GM08714 (cell line): ENCODE data around the gene ERC1.

Experiments used
- H3K4me3 ChIP-seq: fragments of 200-500 bp; sonication (Bioruptor generic); 2 replicates; pipeline ENCODE4 v1.5.1; 2014; ENCODE audit warnings: mild to moderate bottlenecking, low read length, inconsistent platforms
- ZNF274 ChIP-seq: IDR thresholded peaks from 2 replicates; pipeline ENCODE4 v1.6.1; 2012; ENCODE audit warnings: mild to moderate bottlenecking, low read depth, low read length

ERC1 gene

GRCh38 chr12:1256285-1256684 lies 265.3 kb downstream of the ERC1 start:
- TF ChIP-seq ZNF274, result no peak
- no peak overlapping the region for H3K4me3 ChIP-seq

- no peak overlapping the region for H3K4me3 ChIP-seq
- no peak for TF ChIP-seq ZNF274
Observed at GRCh38 chr12:1256991-1257390, 266.0 kb downstream of the ERC1 start.

GRCh38 chr12:1262011-1262410 lies 271.0 kb downstream of the ERC1 start:
- H3K4me3 ChIP-seq, result no peak overlapping the region
- no peak for TF ChIP-seq ZNF274

- no peak for TF ChIP-seq ZNF274
- no peak overlapping the region for H3K4me3 ChIP-seq
Observed at GRCh38 chr12:1267243-1267642, 276.2 kb downstream of the ERC1 start.

- no peak overlapping the region for H3K4me3 ChIP-seq
- TF ChIP-seq ZNF274, result no peak
Observed at GRCh38 chr12:1272142-1272541, 281.1 kb downstream of the ERC1 start.

- H3K4me3 ChIP-seq, result no peak overlapping the region
- no peak for TF ChIP-seq ZNF274
Observed at GRCh38 chr12:1273051-1273450, 282.0 kb downstream of the ERC1 start.

- H3K4me3 ChIP-seq, result no peak overlapping the region
- no peak for TF ChIP-seq ZNF274
Observed at GRCh38 chr12:1277905-1278304, 286.9 kb downstream of the ERC1 start.

- no peak overlapping the region for H3K4me3 ChIP-seq
- no peak for TF ChIP-seq ZNF274
Observed at GRCh38 chr12:1279050-1279449, 288.0 kb downstream of the ERC1 start.

- H3K4me3 ChIP-seq, result no peak overlapping the region
Observed at GRCh38 chr12:1280059-1280458, 289.0 kb downstream of the ERC1 start.

GRCh38 chr12:1281683-1282366 lies 290.8 kb downstream of the ERC1 start:
- TF ChIP-seq ZNF274, result no peak
- H3K4me3 ChIP-seq, result no peak overlapping the region

More at GRCh38 chr12:1280059-1280458, 289.0 kb downstream of the ERC1 start:
- no peak for TF ChIP-seq ZNF274

GRCh38 chr12:1282670-1283315 lies 291.8 kb downstream of the ERC1 start:
- no peak overlapping the region for H3K4me3 ChIP-seq
- TF ChIP-seq ZNF274, result no peak

- TF ChIP-seq ZNF274, result no peak
- no peak overlapping the region for H3K4me3 ChIP-seq
Observed at GRCh38 chr12:1283316-1283715, 292.3 kb downstream of the ERC1 start.

GRCh38 chr12:1284611-1285010 lies 293.6 kb downstream of the ERC1 start:
- TF ChIP-seq ZNF274, result no peak
- H3K4me3 ChIP-seq, result no peak overlapping the region

GRCh38 chr12:1287446-1287975 lies 296.5 kb downstream of the ERC1 start:
- no peak for TF ChIP-seq ZNF274
- no peak overlapping the region for H3K4me3 ChIP-seq

- TF ChIP-seq ZNF274, result no peak
- no peak overlapping the region for H3K4me3 ChIP-seq
Observed at GRCh38 chr12:1288333-1288732, 297.3 kb downstream of the ERC1 start.

- no peak for TF ChIP-seq ZNF274
- no peak overlapping the region for H3K4me3 ChIP-seq
Observed at GRCh38 chr12:1289371-1290155, 298.5 kb downstream of the ERC1 start.
